Central memory CD4-positive, alpha-beta T cell (primary cell): Measurements from ENCODE around the gene MAP6D1.

Experiments
- DNase-seq: peaks from one replicate; pipeline ENCODE4 v3.0.0; 2022

MAP6D1 gene

DNA sequence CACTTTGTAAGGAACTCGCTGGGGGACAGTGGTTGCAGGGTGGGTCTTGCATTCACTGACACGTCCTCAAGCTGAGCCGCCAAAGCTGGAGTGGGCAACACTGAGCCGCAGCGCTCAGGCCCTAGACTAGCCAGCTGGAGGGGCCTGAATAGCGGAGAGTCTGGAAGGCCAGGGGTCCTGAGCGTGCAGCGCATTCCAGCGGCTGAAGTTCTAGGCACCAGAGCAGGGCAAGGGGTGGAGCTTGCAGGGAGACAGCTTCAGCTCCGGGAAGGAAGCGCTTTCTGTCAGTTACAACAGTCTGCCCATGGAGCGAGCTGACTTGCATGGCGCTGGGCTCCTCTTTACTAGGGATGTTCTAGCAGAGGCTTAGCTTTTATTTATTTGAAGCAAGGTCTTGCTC lies 2.7 kb downstream of the MAP6D1 start:
- no peak for DNase-seq

- no peak for DNase-seq
Measured at GRCh38 chr3:183819831-183820230, 5.5 kb downstream of the MAP6D1 start.

- DNase-seq: no peak
Measured at GRCh38 chr3:183818706-183819624, 6.4 kb downstream of the MAP6D1 start.

- DNase-seq: no peak
Measured at GRCh38 chr3:183818041-183818620, 7.2 kb downstream of the MAP6D1 start.

GRCh38 chr3:183817639-183818038 lies 7.7 kb downstream of the MAP6D1 start:
- no peak for DNase-seq

DNA sequence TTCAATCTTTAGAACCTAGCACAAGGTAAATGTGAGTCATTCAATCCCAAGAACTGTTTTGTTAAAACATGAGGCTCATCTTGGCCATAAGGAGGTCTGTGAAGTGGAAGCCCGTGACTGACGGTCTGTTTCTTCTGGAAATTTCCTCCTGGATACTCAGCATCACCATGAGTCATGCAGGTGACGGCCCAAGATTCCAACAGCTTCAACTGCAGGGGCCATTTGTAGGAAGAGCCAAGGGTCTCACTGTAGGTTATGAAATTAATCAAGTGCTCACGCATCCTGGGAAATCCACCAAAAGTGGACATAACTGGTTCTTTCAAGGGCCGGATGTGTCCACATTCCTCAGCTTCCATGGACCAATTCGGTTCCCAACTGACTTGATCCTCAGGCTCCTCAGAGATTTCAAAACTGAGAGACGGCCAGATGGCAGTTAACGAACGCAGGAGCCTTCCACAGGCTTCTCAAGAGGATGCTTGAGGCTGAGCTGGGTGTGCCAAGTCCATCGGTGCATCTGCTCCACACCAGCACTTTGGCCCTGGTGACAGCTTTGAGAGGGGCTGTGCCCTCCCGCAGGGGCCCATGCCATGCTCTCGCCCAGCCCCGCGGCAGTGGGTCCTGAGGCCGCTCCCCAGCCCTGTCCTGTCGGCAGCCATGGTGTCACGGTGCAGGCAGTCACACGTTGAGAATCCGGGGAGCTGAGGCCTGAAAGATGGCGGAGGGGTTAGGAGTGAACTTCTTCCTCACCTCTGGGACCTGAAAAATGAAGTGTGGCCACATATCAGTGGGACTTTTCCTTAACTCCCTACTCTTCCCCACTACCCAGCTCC lies 8.5 kb downstream of the MAP6D1 start:
- no peak for DNase-seq

DNA sequence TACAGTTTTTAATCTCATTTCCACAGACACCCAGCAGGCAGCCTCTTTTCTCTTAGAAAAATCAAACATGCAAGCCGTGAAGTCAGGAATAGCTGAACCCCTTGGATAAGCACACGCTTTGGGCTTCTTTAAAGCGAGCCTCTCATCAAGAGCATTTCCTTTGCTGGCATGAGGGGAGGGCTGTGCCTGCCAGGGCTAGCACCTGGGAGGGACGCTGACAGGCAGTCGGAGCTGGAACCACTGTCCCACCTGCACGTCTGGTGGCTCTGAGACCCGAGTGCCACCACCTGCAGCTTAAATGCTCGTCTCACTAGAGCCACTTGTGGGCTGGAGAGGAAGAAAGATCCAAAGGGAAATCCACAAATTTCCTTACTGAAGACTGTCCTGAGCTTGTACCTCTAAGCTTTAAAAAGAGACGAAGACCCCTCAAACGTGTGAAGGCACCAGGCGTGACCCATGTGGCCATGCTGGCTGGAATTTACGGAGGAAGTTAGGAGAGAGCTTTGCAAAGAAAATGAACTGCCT lies 9.4 kb downstream of the MAP6D1 start:
- DNase-seq: no peak

DNA sequence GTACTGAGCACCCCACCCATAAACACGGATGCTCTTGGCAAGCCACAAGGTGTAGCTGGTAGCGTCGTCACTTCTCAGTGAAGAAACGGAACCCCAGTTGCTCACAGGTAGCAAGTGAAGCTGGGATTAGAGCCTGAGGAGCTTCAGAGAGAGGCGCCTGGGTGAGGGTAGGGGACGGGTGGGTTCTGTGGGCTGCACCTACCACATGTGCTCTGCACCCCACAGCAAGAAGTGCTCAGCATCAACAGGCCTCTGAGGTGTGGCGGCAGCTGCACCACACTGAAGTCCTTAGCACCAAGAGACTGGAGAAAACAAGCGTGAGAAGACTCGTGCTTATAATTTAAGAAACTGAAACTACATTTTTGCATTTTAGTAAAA lies 9.8 kb downstream of the MAP6D1 start:
- DNase-seq: no peak

DNA sequence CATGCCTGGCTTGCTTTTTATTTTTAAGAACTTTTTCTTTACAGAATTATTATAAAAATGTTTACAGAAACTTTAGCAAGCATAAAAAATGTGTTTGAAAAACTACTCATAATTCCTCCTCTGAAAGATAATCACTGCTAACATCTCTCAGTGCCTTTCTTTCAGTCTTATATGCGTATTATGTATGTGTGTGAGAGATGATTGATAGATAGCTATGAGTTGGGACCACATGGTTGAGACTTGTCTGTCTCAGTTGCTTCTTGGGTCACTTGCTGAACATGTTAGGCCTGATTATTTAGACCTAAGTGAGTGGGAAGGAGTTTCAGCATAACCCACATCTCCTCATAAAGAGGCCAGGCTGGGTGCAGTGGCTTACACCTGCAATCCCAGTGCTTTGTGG lies 11.1 kb downstream of the MAP6D1 start:
- DNase-seq: no peak

DNA sequence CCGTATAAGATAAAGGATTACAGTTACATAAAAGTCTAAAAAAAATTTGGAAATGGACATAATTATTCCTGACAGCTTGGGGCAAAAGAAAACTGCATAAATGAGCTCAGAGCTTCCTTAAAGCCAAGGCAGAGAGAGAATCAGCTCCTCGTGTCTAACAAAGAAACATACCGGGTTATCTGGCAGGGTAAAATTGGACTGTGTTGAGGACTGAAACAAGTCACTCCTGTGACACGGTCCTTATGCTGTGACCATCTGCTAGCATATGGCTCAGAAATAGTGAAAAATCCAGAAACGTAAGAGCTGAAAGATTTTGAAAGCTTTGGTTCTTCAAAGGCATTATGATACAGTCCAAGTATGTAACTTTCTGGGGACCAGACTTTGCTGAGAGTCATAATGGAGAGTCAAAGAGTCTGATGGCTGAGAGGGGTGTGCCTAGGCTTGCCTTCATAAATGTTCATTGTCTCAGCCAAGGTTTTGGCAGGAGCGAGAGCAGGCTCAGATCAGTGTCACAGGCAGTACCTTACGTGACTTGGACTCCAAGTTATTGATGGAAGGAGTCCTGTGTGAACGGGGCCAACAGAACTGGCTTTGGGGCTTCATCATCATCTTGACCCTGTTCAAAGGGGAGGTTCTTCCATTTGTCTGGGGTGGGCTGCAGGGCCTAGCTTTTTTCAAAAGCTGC lies 12.5 kb downstream of the MAP6D1 start:
- no peak for DNase-seq

GRCh38 chr3:183811638-183812037 lies 13.7 kb downstream of the MAP6D1 start:
- no peak for DNase-seq

DNA sequence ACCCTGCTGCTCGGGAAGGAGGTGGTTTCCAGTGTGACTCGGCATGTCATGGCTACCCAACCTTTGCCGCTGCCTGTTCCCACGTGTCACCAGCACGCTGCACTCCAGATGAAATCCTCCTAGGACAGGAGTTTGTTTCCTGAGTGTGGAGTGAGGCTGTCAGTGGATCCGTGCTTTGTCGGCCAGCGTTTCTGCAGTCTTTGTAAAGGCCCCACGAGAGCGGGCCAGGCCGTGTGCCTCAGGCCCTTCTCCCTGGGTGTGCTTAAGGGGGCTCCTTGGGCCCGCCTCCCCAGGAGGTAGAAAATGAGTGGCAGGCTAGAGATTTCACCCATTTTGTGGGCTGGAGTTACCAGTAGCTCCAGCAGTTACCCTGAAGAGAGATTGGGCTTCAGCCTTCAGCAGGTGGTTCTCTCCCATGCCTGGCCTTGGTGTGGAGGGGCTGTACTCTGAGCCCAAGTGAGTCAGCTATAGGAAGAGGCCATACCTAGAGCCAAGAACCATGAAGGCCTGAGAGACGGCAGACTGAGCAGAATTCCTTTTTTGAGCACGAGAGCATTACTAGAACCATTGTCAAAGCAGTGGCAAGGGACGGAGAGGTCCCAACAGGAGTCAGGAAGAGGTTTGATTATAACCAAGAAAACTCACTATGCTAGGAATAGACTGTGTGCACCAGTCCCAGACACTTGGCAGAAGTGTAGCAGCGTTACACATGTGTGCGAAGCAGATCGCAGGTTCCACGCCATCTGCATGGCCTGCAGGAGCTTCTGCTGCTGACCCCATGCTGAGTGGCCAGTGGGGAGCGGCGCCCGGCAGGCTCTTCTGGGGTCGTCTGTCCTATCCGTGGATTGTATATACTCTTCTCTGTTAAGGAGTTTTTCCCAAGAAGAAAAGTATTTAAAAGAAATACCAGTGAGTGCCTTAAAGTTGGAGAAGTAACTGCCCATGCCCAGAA lies 14.5 kb downstream of the MAP6D1 start:
- no peak for DNase-seq

DNA sequence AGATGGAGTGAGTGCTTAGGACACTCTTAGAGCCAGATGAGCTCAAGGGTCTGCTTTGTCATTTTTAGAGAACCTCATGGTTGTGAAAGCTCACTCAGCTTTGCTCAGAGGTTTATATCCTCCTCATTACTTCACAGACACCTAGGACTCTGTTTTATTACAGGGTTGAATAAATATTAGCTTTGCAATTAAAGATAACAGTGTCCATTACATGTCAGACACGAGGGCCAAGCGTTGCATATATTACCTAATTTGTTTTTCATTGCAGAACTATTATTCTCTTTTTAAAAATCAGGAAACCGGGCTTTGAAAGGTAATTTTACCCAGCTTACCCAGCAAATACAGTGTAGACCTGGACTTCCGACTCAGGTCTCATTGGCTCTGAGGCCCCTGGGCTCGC lies 16.1 kb downstream of the MAP6D1 start:
- DNase-seq: no peak

- no peak for DNase-seq
Measured at GRCh38 chr3:183808355-183808754, 17.0 kb downstream of the MAP6D1 start.

DNA sequence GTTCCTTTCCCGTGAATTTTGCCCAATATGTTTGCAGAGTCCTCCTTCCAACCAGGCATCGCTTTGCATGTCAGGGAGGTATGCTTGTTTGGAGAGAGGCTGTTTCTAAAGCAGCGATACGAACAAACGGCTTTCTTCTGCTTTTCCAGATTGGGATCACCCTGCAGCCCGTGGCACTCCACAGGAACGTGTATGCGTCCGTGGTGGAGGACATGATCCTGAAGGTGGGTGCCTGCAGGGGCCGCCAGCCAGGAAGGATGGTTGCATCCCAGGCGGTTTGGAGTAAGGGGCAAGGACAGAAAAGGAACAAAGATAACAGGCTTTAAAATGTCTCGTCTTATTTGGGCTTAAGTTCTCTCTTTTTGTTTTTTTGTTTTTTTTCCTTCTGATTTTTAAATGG lies 17.5 kb downstream of the MAP6D1 start:
- no peak for DNase-seq

GRCh38 chr3:183807209-183807728 lies 18.1 kb downstream of the MAP6D1 start:
- no peak for DNase-seq

GRCh38 chr3:183802989-183803388 lies 22.4 kb downstream of the MAP6D1 start:
- DNase-seq: no peak

DNA sequence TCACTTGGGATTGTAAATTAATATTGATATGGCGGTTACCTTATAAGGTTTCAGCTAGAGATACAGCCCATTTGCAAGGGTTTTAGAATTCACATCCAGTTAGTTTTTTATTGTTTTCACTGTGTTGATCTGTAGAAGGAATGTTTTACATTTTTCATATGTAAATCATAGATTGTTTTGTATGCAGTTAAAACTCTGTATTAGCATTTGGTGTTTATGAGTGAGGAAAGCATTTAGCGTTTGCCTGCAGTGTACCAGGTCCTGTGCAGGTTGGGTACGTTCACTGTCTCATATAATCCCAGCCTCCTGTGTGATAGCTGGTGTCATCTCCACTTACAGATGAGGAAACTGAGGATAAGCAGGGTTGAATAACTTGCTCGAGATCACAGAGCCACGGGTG lies 23.8 kb downstream of the MAP6D1 start:
- DNase-seq: no peak

- DNase-seq: no peak
Measured at GRCh38 chr3:183800243-183800863, 25.0 kb downstream of the MAP6D1 start.

- DNase-seq: no peak
Measured at GRCh38 chr3:183799461-183799860, 25.9 kb downstream of the MAP6D1 start.

DNA sequence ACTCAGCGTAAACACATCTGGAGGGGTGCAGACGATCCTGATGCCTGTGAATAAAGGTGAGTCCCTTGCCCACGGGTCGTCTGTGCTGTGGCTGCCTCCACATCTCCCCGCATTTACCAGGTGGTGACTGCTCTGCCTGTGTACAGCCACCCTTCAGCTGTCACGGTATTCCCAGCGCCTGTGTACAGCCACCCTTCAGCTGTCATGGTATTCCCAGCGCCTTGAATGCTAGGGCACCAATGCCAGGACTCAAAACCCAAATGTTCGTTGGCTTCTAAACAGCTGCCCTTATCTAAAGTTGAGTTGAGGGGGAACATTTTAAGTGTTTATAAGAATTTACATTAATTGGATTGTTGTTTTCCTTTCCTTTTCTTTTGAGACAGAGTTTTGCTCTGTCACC lies 27.4 kb downstream of the MAP6D1 start:
- no peak for DNase-seq
